A549 treated with Hydrocortisone at 1 μM for 4 hours (cell line): ENCODE data around the gene SCARF2. TPM values are rescaled to one million over a fixed set of nuclear protein-coding genes. Genes with fewer than 3 reads are reported as not detected.

Source experiments
- total RNA-seq: library from RNA; stranded (reverse); fragments of 200-300 nt; extraction: Qiagen RNA extraction; gene quantifications from 5 replicates; pipeline ENCODE4 v1.2.3, GENCODE V29; 2022

The SCARF2 gene, protein sequence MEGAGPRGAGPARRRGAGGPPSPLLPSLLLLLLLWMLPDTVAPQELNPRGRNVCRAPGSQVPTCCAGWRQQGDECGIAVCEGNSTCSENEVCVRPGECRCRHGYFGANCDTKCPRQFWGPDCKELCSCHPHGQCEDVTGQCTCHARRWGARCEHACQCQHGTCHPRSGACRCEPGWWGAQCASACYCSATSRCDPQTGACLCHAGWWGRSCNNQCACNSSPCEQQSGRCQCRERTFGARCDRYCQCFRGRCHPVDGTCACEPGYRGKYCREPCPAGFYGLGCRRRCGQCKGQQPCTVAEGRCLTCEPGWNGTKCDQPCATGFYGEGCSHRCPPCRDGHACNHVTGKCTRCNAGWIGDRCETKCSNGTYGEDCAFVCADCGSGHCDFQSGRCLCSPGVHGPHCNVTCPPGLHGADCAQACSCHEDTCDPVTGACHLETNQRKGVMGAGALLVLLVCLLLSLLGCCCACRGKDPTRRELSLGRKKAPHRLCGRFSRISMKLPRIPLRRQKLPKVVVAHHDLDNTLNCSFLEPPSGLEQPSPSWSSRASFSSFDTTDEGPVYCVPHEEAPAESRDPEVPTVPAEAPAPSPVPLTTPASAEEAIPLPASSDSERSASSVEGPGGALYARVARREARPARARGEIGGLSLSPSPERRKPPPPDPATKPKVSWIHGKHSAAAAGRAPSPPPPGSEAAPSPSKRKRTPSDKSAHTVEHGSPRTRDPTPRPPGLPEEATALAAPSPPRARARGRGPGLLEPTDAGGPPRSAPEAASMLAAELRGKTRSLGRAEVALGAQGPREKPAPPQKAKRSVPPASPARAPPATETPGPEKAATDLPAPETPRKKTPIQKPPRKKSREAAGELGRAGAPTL
- 0.66 to 1.2 TPM (median 0.86 TPM) in 5 replicates for total RNA-seq

DNA sequence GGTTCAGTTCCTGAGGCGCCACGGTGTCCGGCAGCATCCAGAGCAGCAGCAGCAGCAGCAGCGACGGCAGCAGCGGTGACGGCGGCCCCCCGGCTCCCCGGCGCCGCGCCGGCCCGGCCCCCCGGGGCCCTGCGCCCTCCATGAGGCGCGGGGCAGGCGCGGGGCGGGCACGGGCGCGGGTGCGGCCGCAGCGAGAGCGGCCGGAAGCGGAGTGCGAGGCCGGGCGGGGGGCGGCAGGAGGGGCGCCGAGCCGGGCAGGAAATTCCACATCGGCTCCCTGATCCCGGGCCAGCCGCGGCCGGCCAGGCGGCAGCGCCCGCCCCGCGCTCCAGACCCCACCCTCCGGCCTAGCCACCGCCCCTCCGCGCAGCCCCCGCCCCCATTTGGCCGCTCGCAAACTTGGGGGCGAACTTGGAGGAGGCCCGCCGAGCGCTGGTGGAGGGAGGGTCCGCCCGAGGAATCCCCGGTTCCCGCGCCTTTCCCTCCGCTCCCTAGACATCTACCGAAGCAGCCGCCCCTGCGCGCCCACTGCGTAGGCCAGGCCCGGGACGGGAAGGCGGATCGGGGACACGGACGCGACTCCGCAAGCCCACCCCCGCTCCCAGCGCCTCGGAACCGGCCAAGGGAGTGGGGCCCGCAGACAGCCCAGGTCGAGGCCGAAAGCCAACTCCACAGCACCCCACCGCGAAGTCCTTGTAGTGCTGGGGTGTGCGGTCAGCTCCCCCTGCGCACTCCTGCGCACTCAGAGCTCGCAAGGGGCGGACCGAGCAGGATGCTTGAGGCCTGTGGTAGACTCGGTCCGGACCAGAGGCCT lies at the start of gene SCARF2:
SCARF2 (minus strand) TSS at position 213 of the 814 bp plus-strand sequence; CDS start at position 142, 71 bp downstream.

DNA sequence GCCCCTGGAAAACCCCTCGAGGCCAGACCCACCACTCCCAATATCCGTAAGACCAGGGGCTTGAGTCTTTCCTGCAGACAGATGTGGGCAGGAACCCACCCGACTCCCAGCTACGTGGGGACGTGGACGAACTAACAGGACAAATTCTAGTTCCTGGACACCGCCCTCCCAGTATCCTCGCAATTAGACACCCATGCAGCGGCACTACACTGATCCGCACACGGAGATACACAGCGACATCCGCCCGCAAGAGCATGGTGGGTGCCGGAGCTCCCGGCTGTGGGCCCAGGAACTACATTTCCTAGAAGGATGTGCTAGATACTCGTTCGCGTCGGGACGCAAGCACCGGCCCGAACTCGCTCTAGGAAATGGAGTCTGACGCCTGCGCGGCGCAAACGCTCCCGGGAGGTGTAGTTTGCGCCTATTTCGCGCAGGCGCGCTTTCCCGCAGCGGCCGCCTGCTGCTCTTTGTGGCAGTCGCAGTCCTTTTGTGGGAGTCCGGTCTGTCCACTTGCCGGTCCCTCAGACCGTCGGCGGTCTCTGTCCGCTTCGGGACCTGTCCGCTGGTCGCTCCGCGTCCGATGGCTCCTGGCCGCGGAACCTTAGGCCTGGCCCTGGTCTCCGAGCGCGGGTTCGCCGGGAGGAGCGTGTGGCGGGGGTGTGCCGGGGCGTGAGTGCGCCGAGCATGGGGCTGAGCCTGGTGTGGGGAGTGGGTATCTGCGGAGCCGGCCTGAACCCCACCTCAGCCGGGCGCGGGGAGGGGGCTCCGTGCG lies 43.7 kb downstream of the SCARF2 start, which contains the start of gene ZNF74:
ZNF74 (plus strand) TSS at position 447 of the 772 bp plus-strand sequence. CDS start 478 bp downstream, outside the sequence.

Other genes with a start within 250 kb of the SCARF2 start
- gene RTN4R, start 169.5 kb downstream of the SCARF2 start, total RNA-seq = 8.0 to 14.9 TPM (median 12.4 TPM) in 5 replicates
- 30.0 to 44.6 TPM (median 42.0 TPM) in 5 replicates for gene DGCR6L, start 117.8 kb downstream of the SCARF2 start, total RNA-seq
- 5.9 to 7.4 TPM (median 6.7 TPM) in 5 replicates for gene ZNF74, start 43.7 kb downstream of the SCARF2 start, total RNA-seq
- gene KLHL22, start 58.0 kb upstream of the SCARF2 start, total RNA-seq = 8.2 to 11.8 TPM (median 11.0 TPM) in 5 replicates
- 58.2 to 71.0 TPM (median 61.5 TPM) in 5 replicates for gene MED15, start 69.8 kb upstream of the SCARF2 start, total RNA-seq